ENCODE measurements around the gene ZNF783.

ZNF783 gene

DNA sequence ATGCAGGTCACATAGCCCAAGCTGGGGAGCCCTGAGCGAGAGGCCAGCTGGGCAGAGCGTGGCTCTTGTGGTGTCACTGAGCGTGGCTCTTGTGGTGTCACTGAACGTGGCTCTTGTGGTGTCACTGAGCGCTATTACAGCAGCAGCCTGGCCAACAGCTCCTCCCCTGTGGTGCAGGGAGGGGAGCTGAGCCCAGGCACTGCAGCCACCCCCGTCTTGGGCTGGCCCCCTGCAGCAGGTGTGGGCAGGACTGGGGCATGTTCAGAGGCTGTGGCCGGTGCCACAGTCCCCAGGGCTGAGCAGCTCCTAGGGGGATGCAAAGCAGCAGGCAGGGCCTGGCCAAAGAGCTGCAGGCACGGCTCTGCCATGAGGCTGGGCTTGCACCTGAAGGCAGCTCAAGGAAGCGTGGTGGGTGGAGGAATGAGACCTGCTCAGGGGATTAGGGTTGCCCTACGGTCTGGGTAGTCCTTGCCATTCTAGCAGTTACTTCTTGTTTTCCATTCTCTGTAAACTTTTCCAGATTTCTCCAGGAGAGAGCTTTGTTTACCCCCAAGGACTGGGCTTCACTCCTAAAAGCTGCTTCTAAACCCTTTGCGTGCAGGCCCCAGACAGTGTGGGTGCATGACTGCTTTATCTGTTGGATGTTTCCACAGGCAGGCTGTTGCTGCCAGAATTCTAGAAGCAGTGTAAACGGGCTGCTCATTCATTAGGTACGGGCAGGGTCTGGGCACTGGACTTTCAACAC lies 29.2 kb downstream of the ZNF783 start:
- Histone ChIP-seq H3K4me1 (ENCODE audit: control insufficient read depth in 1 of 2, insufficient read depth in 2 of 2, low read length in 2 of 2) (peaks cover 0 to 5% of the 10 kb centered on the region in 2 experiments), H3K9me3 (ENCODE audit: insufficient read depth, low read depth, low read length) (no peaks in the 10 kb centered on the region), H4K8ac (ENCODE audit: low read depth, low read length) (no peak overlapping the region), H2AK5ac (ENCODE audit: low read length) (no peak overlapping the region), H3K4ac (ENCODE audit: low read depth, low read length) (no peak overlapping the region), H3K4me3 (ENCODE audit: low read depth, low read length) (no peak overlapping the region), H3K79me2 (ENCODE audit: control insufficient read depth, insufficient read depth, low read length, poor library complexity) (no peaks in the 10 kb centered on the region), H2BK12ac (ENCODE audit: low read length) (no peak overlapping the region), H2BK5ac (ENCODE audit: low read depth, low read length, poor library complexity) (no peak overlapping the region), H3K4me2 (ENCODE audit: low read length) (no peak overlapping the region), H3K79me1 (ENCODE audit: low read length) (no peaks in the 10 kb centered on the region), H3K27me3 (ENCODE audit: insufficient read depth, low read length) (no peaks in the 10 kb centered on the region), H3K9ac (ENCODE audit: low read length) (no peak overlapping the region), H4K12ac (ENCODE audit: low read depth, low read length) (no peak overlapping the region), H3K23ac (ENCODE audit: low read length) (no peak overlapping the region), H3K14ac (ENCODE audit: low read length) (no peak overlapping the region), H3K18ac (ENCODE audit: low read length) (no peak overlapping the region), H2AFZ (ENCODE audit: insufficient read depth, low read length, poor library complexity) (no peak overlapping the region), H3K36me3 (ENCODE audit: control insufficient read depth in 1 of 2, insufficient read depth in 2 of 2, low read length in 2 of 2) (peaks cover 2 to 6% of the 10 kb centered on the region in 2 experiments), H4K91ac (ENCODE audit: low read depth, low read length) (no peak overlapping the region), H3K27ac (ENCODE audit: low read depth, low read length) (no peak overlapping the region), H2BK120ac (ENCODE audit: insufficient read depth, low read length, poor library complexity) (no peak overlapping the region)
- WGBS (ENCODE audit: extremely low coverage, insufficient coverage, insufficient read length) = no CpG with 5 or more reads among the region's 13 CpGs
- no peak for DNase-seq

DNA sequence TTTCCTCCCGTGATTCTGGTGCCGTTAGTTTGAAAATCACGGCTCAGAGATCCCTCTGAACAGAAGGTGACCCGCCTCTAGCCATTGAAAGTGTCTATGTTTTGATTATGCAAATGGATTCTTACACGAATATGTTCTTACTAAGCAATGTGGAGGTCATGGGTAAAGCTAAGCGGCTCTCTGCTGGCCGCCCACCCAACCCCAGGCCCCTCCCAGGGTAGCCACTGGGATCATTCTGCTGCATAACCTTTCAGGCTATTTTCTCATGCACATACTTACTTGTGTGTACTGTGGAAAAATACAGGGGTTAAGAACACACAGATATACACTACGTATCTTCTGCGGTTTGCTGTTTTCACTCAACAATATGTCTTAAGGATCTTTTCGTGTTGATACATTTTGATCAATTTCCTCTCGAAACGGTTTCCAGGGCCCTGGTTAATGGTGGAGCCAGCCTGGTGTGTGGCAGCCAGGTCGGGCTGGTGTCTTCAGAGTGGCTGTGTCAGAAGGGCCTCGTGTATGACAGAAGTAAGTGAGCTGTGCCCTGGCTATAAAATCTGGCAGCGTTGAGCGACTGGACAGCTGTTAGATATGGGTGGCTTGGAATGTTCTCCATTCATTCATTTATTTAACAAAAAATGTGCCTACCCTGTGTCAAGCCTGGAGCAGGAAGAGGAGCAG lies 29.9 kb downstream of the ZNF783 start:
- peaks cover 0 to 4% of the 10 kb centered on the region in 2 experiments for H3K4me1 ChIP-seq (ENCODE audit: control insufficient read depth in 1 of 2, insufficient read depth in 2 of 2, low read length in 2 of 2)
- no peak overlapping the region for H4K12ac ChIP-seq (ENCODE audit: low read depth, low read length)
- DNase-seq = no peak
- H3K4me3 ChIP-seq (ENCODE audit: low read depth, low read length) = no peak overlapping the region
- no peak overlapping the region for H3K4me2 ChIP-seq (ENCODE audit: low read length)
- H3K18ac ChIP-seq (ENCODE audit: low read length) = no peak overlapping the region
- peaks cover 2 to 6% of the 10 kb centered on the region in 2 experiments for H3K36me3 ChIP-seq (ENCODE audit: control insufficient read depth in 1 of 2, insufficient read depth in 2 of 2, low read length in 2 of 2)
- H2BK120ac ChIP-seq (ENCODE audit: insufficient read depth, low read length, poor library complexity) = no peak overlapping the region
- H3K79me2 ChIP-seq (ENCODE audit: control insufficient read depth, insufficient read depth, low read length, poor library complexity) = no peaks in the 10 kb centered on the region
- no peaks in the 10 kb centered on the region for H3K27me3 ChIP-seq (ENCODE audit: insufficient read depth, low read length)
- no peak overlapping the region for H2AK5ac ChIP-seq (ENCODE audit: low read length)
- WGBS (ENCODE audit: extremely low coverage, insufficient coverage, insufficient read length) = no CpG with 5 or more reads among the region's 16 CpGs
- H2BK5ac ChIP-seq (ENCODE audit: low read depth, low read length, poor library complexity) = no peak overlapping the region
- no peak overlapping the region for H3K23ac ChIP-seq (ENCODE audit: low read length)
- no peak overlapping the region for H2BK12ac ChIP-seq (ENCODE audit: low read length)
- no peak overlapping the region for H4K8ac ChIP-seq (ENCODE audit: low read depth, low read length)
- no peak overlapping the region for H3K14ac ChIP-seq (ENCODE audit: low read length)
- H3K79me1 ChIP-seq (ENCODE audit: low read length) = no peaks in the 10 kb centered on the region
- H3K4ac ChIP-seq (ENCODE audit: low read depth, low read length) = no peak overlapping the region
- H2AFZ ChIP-seq (ENCODE audit: insufficient read depth, low read length, poor library complexity) = no peak overlapping the region
- no peaks in the 10 kb centered on the region for H3K9me3 ChIP-seq (ENCODE audit: insufficient read depth, low read depth, low read length)
- H3K9ac ChIP-seq (ENCODE audit: low read length) = no peak overlapping the region
- H4K91ac ChIP-seq (ENCODE audit: low read depth, low read length) = no peak overlapping the region
- no peak overlapping the region for H3K27ac ChIP-seq (ENCODE audit: low read depth, low read length)

DNA sequence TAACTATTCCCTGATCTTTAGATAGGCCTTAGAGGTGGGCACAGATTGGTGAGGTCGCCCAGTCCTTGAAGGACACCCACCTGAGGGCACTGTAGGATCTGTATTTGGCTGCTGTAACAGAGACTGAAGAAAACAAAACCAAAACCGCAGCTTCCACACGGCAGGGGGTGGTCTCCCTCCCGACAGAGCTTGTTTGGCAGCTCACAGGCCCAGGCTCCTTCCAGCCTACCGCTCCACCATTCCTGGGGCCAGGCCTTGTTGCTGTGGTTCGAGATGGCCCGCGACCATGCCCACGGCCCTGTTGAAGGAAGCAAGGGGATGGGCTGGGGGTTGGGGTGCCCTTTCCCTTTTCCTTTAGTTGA lies 30.4 kb downstream of the ZNF783 start:
- Histone ChIP-seq H3K27me3 (ENCODE audit: insufficient read depth, low read length) (no peaks in the 10 kb centered on the region), H3K23ac (ENCODE audit: low read length) (no peak overlapping the region), H2BK12ac (ENCODE audit: low read length) (no peak overlapping the region), H3K79me2 (ENCODE audit: control insufficient read depth, insufficient read depth, low read length, poor library complexity) (no peaks in the 10 kb centered on the region), H4K12ac (ENCODE audit: low read depth, low read length) (no peak overlapping the region), H3K9me3 (ENCODE audit: insufficient read depth, low read depth, low read length) (no peaks in the 10 kb centered on the region), H3K4me1 (ENCODE audit: control insufficient read depth in 1 of 2, insufficient read depth in 2 of 2, low read length in 2 of 2) (peaks cover 0 to 3% of the 10 kb centered on the region in 2 experiments), H3K27ac (ENCODE audit: low read depth, low read length) (no peak overlapping the region), H3K14ac (ENCODE audit: low read length) (no peak overlapping the region), H3K36me3 (ENCODE audit: control insufficient read depth in 1 of 2, insufficient read depth in 2 of 2, low read length in 2 of 2) (peaks cover 2 to 6% of the 10 kb centered on the region in 2 experiments), H2BK5ac (ENCODE audit: low read depth, low read length, poor library complexity) (no peak overlapping the region), H2AFZ (ENCODE audit: insufficient read depth, low read length, poor library complexity) (no peak overlapping the region), H3K4ac (ENCODE audit: low read depth, low read length) (no peak overlapping the region), H3K79me1 (ENCODE audit: low read length) (no peaks in the 10 kb centered on the region), H3K4me2 (ENCODE audit: low read length) (no peak overlapping the region), H3K18ac (ENCODE audit: low read length) (no peak overlapping the region), H4K8ac (ENCODE audit: low read depth, low read length) (no peak overlapping the region), H4K91ac (ENCODE audit: low read depth, low read length) (no peak overlapping the region), H2AK5ac (ENCODE audit: low read length) (no peak overlapping the region), H3K9ac (ENCODE audit: low read length) (no peak overlapping the region), H2BK120ac (ENCODE audit: insufficient read depth, low read length, poor library complexity) (no peak overlapping the region), H3K4me3 (ENCODE audit: low read depth, low read length) (no peak overlapping the region)
- DNase-seq = no peak
- WGBS (ENCODE audit: extremely low coverage, insufficient coverage, insufficient read length) = no CpG with 5 or more reads among the region's 9 CpGs

DNA sequence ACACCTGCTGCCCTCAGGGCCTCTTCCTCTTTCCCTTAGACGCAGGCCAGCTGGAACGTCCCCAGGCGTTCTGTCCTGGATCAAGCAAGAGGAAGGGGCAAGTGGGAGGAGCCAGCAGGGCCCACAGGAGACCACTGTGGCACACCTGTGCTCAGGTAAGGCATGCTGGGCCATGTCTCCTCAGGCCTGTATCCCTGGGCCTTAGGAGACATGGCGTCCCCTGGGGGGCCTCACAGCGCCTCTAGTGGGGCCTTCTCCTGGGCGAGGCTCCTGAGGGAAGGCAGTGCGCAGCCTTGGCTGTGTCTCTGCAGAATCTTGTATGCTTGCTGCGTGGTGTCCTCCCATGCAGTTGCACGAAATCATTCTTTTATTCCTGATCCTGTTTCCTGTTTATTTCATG lies 31.3 kb downstream of the ZNF783 start:
- no peaks in the 10 kb centered on the region for H3K9me3 ChIP-seq (ENCODE audit: insufficient read depth, low read depth, low read length)
- H3K4me1 ChIP-seq (ENCODE audit: control insufficient read depth in 1 of 2, insufficient read depth in 2 of 2, low read length in 2 of 2) = no peaks in the 10 kb centered on the region
- H2BK120ac ChIP-seq (ENCODE audit: insufficient read depth, low read length, poor library complexity) = no peak overlapping the region
- H4K91ac ChIP-seq (ENCODE audit: low read depth, low read length) = no peak overlapping the region
- no peak overlapping the region for H2AFZ ChIP-seq (ENCODE audit: insufficient read depth, low read length, poor library complexity)
- H3K4me3 ChIP-seq (ENCODE audit: low read depth, low read length) = no peak overlapping the region
- no peak overlapping the region for H2BK12ac ChIP-seq (ENCODE audit: low read length)
- H3K79me2 ChIP-seq (ENCODE audit: control insufficient read depth, insufficient read depth, low read length, poor library complexity) = no peaks in the 10 kb centered on the region
- no peak overlapping the region for H2BK5ac ChIP-seq (ENCODE audit: low read depth, low read length, poor library complexity)
- H3K27ac ChIP-seq (ENCODE audit: low read depth, low read length) = no peak overlapping the region
- WGBS (ENCODE audit: extremely low coverage, insufficient coverage, insufficient read length) = no CpG with 5 or more reads among the region's 9 CpGs
- H2AK5ac ChIP-seq (ENCODE audit: low read length) = no peak overlapping the region
- no peak overlapping the region for H4K12ac ChIP-seq (ENCODE audit: low read depth, low read length)
- no peaks in the 10 kb centered on the region for H3K79me1 ChIP-seq (ENCODE audit: low read length)
- H3K23ac ChIP-seq (ENCODE audit: low read length) = no peak overlapping the region
- no peak overlapping the region for H3K18ac ChIP-seq (ENCODE audit: low read length)
- H4K8ac ChIP-seq (ENCODE audit: low read depth, low read length) = no peak overlapping the region
- H3K4ac ChIP-seq (ENCODE audit: low read depth, low read length) = no peak overlapping the region
- H3K36me3 ChIP-seq (ENCODE audit: control insufficient read depth in 1 of 2, insufficient read depth in 2 of 2, low read length in 2 of 2) = peaks cover 2 to 6% of the 10 kb centered on the region in 2 experiments
- DNase-seq = no peak
- H3K4me2 ChIP-seq (ENCODE audit: low read length) = no peak overlapping the region
- H3K27me3 ChIP-seq (ENCODE audit: insufficient read depth, low read length) = no peaks in the 10 kb centered on the region
- no peak overlapping the region for H3K14ac ChIP-seq (ENCODE audit: low read length)
- H3K9ac ChIP-seq (ENCODE audit: low read length) = no peak overlapping the region

Data from trophoblast cell (in vitro differentiated cells and primary cell).